Activated naive CD4-positive, alpha-beta T cell treated with anti-CD3 and anti-CD28 coated beads for 36 hours (primary cell): ENCODE measurements around the gene STMN3. TPM values are rescaled to one million over a fixed set of nuclear protein-coding genes. Genes with fewer than 3 reads are reported as not detected.
"Not testable (repeated sequence)": the region's sequence is repeated elsewhere in the genome, so short reads cannot be mapped to it uniquely, and the experiment has no call there.

ENCODE experiments used
- CTCF ChIA-PET: fragments of 350-600 bp; sonication (Branson Sonifier 250); formaldehyde crosslinking; loops from one replicate; lab custom pipeline; 2021; ENCODE audit warnings: antibody characterized with exemption; lab: Charles Lee
- DNase-seq: peaks from one replicate; pipeline ENCODE4 v3.0.0-alpha.2; 2020
- H3K27ac Mint-ChIP-seq: one replicate; pipeline ENCODE4 v1.8.0; 2021; ENCODE audit warnings: mild to moderate bottlenecking, mixed read lengths
- H3K27me3 Mint-ChIP-seq: one replicate; pipeline ENCODE4 v1.8.0; 2021; ENCODE audit warnings: low read depth, mixed read lengths
- H3K36me3 Mint-ChIP-seq: one replicate; pipeline ENCODE4 v1.8.0; 2021; ENCODE audit warnings: low read depth, mixed read lengths
- H3K4me1 Mint-ChIP-seq: one replicate; pipeline ENCODE4 v1.8.0; 2021; ENCODE audit warnings: low read depth, mixed read lengths
- H3K4me3 Mint-ChIP-seq: one replicate; pipeline ENCODE4 v1.8.0; 2021; ENCODE audit warnings: mild to moderate bottlenecking, moderate library complexity, mixed read lengths
- H3K9me3 Mint-ChIP-seq: one replicate; pipeline ENCODE4 v1.8.0; 2021; ENCODE audit warnings: mixed read lengths
- intact Hi-C: fragments of 100-400 bp; cut with micrococcal nuclease; formaldehyde crosslinking; loops from one replicate; pipeline ENCODE4 v1.15.1; 2023
- total RNA-seq, 2 experiments: library from RNA; stranded (reverse); gene quantifications; one replicate each; pipeline ENCODE4 v1.2.3, GENCODE V29; 2021

STMN3 gene
- total RNA-seq, 2 experiments from 2014 or later, result 6.7 to 7.3 TPM

- H3K27me3 Mint-ChIP-seq, result no peaks in the 10 kb centered on the region
- H3K4me1 Mint-ChIP-seq, result peaks cover 10% of the 10 kb centered on the region
- no peak overlapping the region for H3K27ac Mint-ChIP-seq
- no peak overlapping the region for H3K4me3 Mint-ChIP-seq
- H3K9me3 Mint-ChIP-seq, result no peaks in the 10 kb centered on the region
- peaks cover 15% of the 10 kb centered on the region for H3K36me3 Mint-ChIP-seq
- intact Hi-C loops, result no loop called here
- CTCF ChIA-PET, result no interaction called here
- DNase-seq, result no peak
Observed at GRCh38 chr20:63680427-63680826, 27.2 kb upstream of the STMN3 start.

GRCh38 chr20:63679799-63680305, 26.6 kb upstream of the STMN3 start:
- Mint-ChIP-seq H3K4me1 (peaks cover 7% of the 10 kb centered on the region), H3K9me3 (no peaks in the 10 kb centered on the region), H3K27ac (no peak overlapping the region), H3K27me3 (no peaks in the 10 kb centered on the region), H3K4me3 (no peak overlapping the region), H3K36me3 (peaks cover 18% of the 10 kb centered on the region)
- CTCF ChIA-PET, result no interaction called here
- intact Hi-C loops, result no loop called here
- DNase-seq, result no peak

- CTCF ChIA-PET, result no interaction called here
- Mint-ChIP-seq H3K4me1 (peaks cover 1% of the 10 kb centered on the region), H3K4me3 (no peak overlapping the region), H3K9me3 (no peaks in the 10 kb centered on the region), H3K27ac (no peak overlapping the region), H3K27me3 (no peaks in the 10 kb centered on the region), H3K36me3 (peaks cover 16% of the 10 kb centered on the region)
- intact Hi-C loops, result no loop called here
- peak; percentile 4 for DNase-seq
Observed at GRCh38 chr20:63678667-63679465, 25.6 kb upstream of the STMN3 start.

GRCh38 chr20:63678071-63678470, 24.8 kb upstream of the STMN3 start:
- intact Hi-C loops, result no loop called here
- CTCF ChIA-PET, result no interaction called here

GRCh38 chr20:63675681-63676368, 22.6 kb upstream of the STMN3 start:
- CTCF ChIA-PET, result no interaction called here
- H3K36me3 Mint-ChIP-seq, result peaks cover 16% of the 10 kb centered on the region
- H3K27me3 Mint-ChIP-seq, result no peaks in the 10 kb centered on the region
- no peak overlapping the region for H3K27ac Mint-ChIP-seq
- no peaks in the 10 kb centered on the region for H3K9me3 Mint-ChIP-seq
- no peak for DNase-seq
- H3K4me1 Mint-ChIP-seq, result no peaks in the 10 kb centered on the region
- H3K4me3 Mint-ChIP-seq, result no peak overlapping the region
- intact Hi-C loops, result no loop called here

More at GRCh38 chr20:63678071-63678470, 24.8 kb upstream of the STMN3 start:
- Mint-ChIP-seq H3K36me3 (peaks cover 16% of the 10 kb centered on the region), H3K9me3 (no peaks in the 10 kb centered on the region), H3K4me3 (no peak overlapping the region), H3K27me3 (no peaks in the 10 kb centered on the region), H3K27ac (no peak overlapping the region), H3K4me1 (no peaks in the 10 kb centered on the region)
- no peak for DNase-seq

GRCh38 chr20:63673951-63674350, 20.7 kb upstream of the STMN3 start:
- H3K4me3 Mint-ChIP-seq, result no peak overlapping the region
- CTCF ChIA-PET, result no interaction called here
- no peak overlapping the region for H3K27ac Mint-ChIP-seq
- peaks cover 18% of the 10 kb centered on the region for H3K36me3 Mint-ChIP-seq
- no peaks in the 10 kb centered on the region for H3K4me1 Mint-ChIP-seq
- no peak for DNase-seq
- H3K9me3 Mint-ChIP-seq, result no peaks in the 10 kb centered on the region
- no peaks in the 10 kb centered on the region for H3K27me3 Mint-ChIP-seq
- intact Hi-C loops, result no loop called here

- H3K36me3 Mint-ChIP-seq, result peaks cover 24% of the 10 kb centered on the region
- no peak for DNase-seq
- no peaks in the 10 kb centered on the region for H3K4me1 Mint-ChIP-seq
- H3K4me3 Mint-ChIP-seq, result no peak overlapping the region
- intact Hi-C loops, result no loop called here
- no peaks in the 10 kb centered on the region for H3K27me3 Mint-ChIP-seq
- H3K9me3 Mint-ChIP-seq, result no peaks in the 10 kb centered on the region
- H3K27ac Mint-ChIP-seq, result no peak overlapping the region
- CTCF ChIA-PET, result interaction anchor here (1.1 kb wide), 1 partner anchor 56 kb away, joined by 3 read pairs; no protein-coding TSS in a partner anchor
Observed at GRCh38 chr20:63672666-63673065, 19.4 kb upstream of the STMN3 start.

- DNase-seq, H3K27ac Mint-ChIP-seq, H3K4me3 Mint-ChIP-seq, H3K4me1 Mint-ChIP-seq, H3K27me3 Mint-ChIP-seq, intact Hi-C loops, H3K9me3 Mint-ChIP-seq: not testable (repeated sequence)
- peaks cover 27% of the 10 kb centered on the region for H3K36me3 Mint-ChIP-seq
- CTCF ChIA-PET, result interaction anchor here (1.1 kb wide), 1 partner anchor 55 kb away, joined by 3 read pairs; no protein-coding TSS in a partner anchor
Observed at GRCh38 chr20:63671695-63672094, 18.5 kb upstream of the STMN3 start.

GRCh38 chr20:63668351-63668750, 15.1 kb upstream of the STMN3 start:
- no peak overlapping the region for H3K4me3 Mint-ChIP-seq
- H3K27ac Mint-ChIP-seq, result no peak overlapping the region
- no peaks in the 10 kb centered on the region for H3K4me1 Mint-ChIP-seq
- intact Hi-C loops, result no loop called here
- no peaks in the 10 kb centered on the region for H3K27me3 Mint-ChIP-seq
- CTCF ChIA-PET, result interaction anchor here (0.7 kb wide), 1 partner anchor 52 kb away, joined by 4 read pairs; no protein-coding TSS in a partner anchor
- no peak for DNase-seq
- H3K36me3 Mint-ChIP-seq, result peaks cover 17% of the 10 kb centered on the region
- H3K9me3 Mint-ChIP-seq, result no peaks in the 10 kb centered on the region

- H3K9me3 Mint-ChIP-seq, result no peaks in the 10 kb centered on the region
- CTCF ChIA-PET, result interaction anchor here (0.7 kb wide), 1 partner anchor 52 kb away, joined by 4 read pairs; no protein-coding TSS in a partner anchor
- H3K27me3 Mint-ChIP-seq, result no peaks in the 10 kb centered on the region
- no peaks in the 10 kb centered on the region for H3K4me1 Mint-ChIP-seq
- H3K4me3 Mint-ChIP-seq, result no peak overlapping the region
- intact Hi-C loops, result no loop called here
- DNase-seq, result no peak
- no peak overlapping the region for H3K27ac Mint-ChIP-seq
- peaks cover 17% of the 10 kb centered on the region for H3K36me3 Mint-ChIP-seq
Observed at GRCh38 chr20:63667858-63668257, 14.6 kb upstream of the STMN3 start.

- intact Hi-C loops, result no loop called here
- no peak for DNase-seq
- peaks cover 1% of the 10 kb centered on the region for H3K4me1 Mint-ChIP-seq
- H3K4me3 Mint-ChIP-seq, result no peak overlapping the region
- no peaks in the 10 kb centered on the region for H3K9me3 Mint-ChIP-seq
- CTCF ChIA-PET, result no interaction called here
- H3K27me3 Mint-ChIP-seq, result no peaks in the 10 kb centered on the region
- H3K27ac Mint-ChIP-seq, result no peak overlapping the region
- H3K36me3 Mint-ChIP-seq, result peaks cover 20% of the 10 kb centered on the region
Observed at GRCh38 chr20:63665708-63666107, 12.5 kb upstream of the STMN3 start.

GRCh38 chr20:63664861-63665594, 11.8 kb upstream of the STMN3 start:
- CTCF ChIA-PET, result no interaction called here
- intact Hi-C loops, result no loop called here
- H3K27ac Mint-ChIP-seq, result peak overlapping the region; percentile 47

More at GRCh38 chr20:63664861-63665594, 11.8 kb upstream of the STMN3 start:
- Mint-ChIP-seq H3K27me3 (no peaks in the 10 kb centered on the region), H3K4me1 (peaks cover 6% of the 10 kb centered on the region), H3K36me3 (peaks cover 23% of the 10 kb centered on the region), H3K4me3 (no peak overlapping the region), H3K9me3 (no peaks in the 10 kb centered on the region)
- no peak for DNase-seq
